HTERT RPE-1 (cell line): ENCODE results near the gene USP11.
"Not testable (repeated sequence)": the region's sequence is repeated elsewhere in the genome, so short reads cannot be mapped to it uniquely, and the experiment has no call there.

Experiments
- in situ Hi-C: fragments of 300-500 bp; cut with MboI; formaldehyde crosslinking; loops from 4 replicates; pipeline ENCODE4 v1.14.3; 2020; ENCODE audit warnings: low sequenced_read_pairs

USP11 gene

GRCh38 chrX:47244676-47245075, 11.9 kb downstream of the USP11 start:
- in situ Hi-C loops: no loop called here

- in situ Hi-C loops: no loop called here
Observed at GRCh38 chrX:47245156-47245555, 12.3 kb downstream of the USP11 start.

- in situ Hi-C loops: no loop called here
Observed at GRCh38 chrX:47247206-47247998, 14.6 kb downstream of the USP11 start.

GRCh38 chrX:47247999-47248320, 15.2 kb downstream of the USP11 start:
- in situ Hi-C loops: no loop called here

GRCh38 chrX:47248576-47248975, 15.8 kb downstream of the USP11 start:
- in situ Hi-C loops: no loop called here

GRCh38 chrX:47250017-47250347, 17.2 kb downstream of the USP11 start:
- in situ Hi-C loops: no loop called here

GRCh38 chrX:47257620-47258019, 24.8 kb downstream of the USP11 start:
- in situ Hi-C loops: not testable (repeated sequence)

- in situ Hi-C loops: no loop called here
Observed at GRCh38 chrX:47264483-47265173, 31.8 kb downstream of the USP11 start.

GRCh38 chrX:47266643-47267042, 33.8 kb downstream of the USP11 start:
- in situ Hi-C loops: no loop called here

- in situ Hi-C loops: no loop called here
Observed at GRCh38 chrX:47272013-47272408, 39.2 kb downstream of the USP11 start.

- in situ Hi-C loops: no loop called here
Observed at GRCh38 chrX:47273011-47273730, 40.4 kb downstream of the USP11 start.

GRCh38 chrX:47278691-47279090, 45.9 kb downstream of the USP11 start:
- in situ Hi-C loops: no loop called here

GRCh38 chrX:47283015-47283771, 50.4 kb downstream of the USP11 start:
- in situ Hi-C loops: no loop called here

GRCh38 chrX:47284616-47285015, 51.8 kb downstream of the USP11 start:
- in situ Hi-C loops: not testable (repeated sequence)

- in situ Hi-C loops: no loop called here
Observed at GRCh38 chrX:47285836-47286320, 53.1 kb downstream of the USP11 start.

- in situ Hi-C loops: no loop called here
Observed at GRCh38 chrX:47293106-47293505, 60.3 kb downstream of the USP11 start.

GRCh38 chrX:47296766-47297365, 64.1 kb downstream of the USP11 start:
- in situ Hi-C loops: no loop called here

- in situ Hi-C loops: no loop called here
Observed at GRCh38 chrX:47297874-47298273, 65.1 kb downstream of the USP11 start.
